Thyroid gland (tissue), 4 donors: Measurements from ENCODE around the gene MARVELD3.

Experiments used
- POLR2A ChIP-seq, 2 donors: fragments of 450-650 bp; IDR thresholded peaks; one replicate each; pipeline ENCODE4 v1.6.1; 2017; ENCODE audit warnings: antibody characterized with exemption in 2 of 2, mild to moderate bottlenecking in 2 of 2, moderate library complexity in 1 of 2
- TF ChIP-seq, protein P1 (sequence below), 6 experiments: fragments of 200-600 bp in 3 of 6; fragments of 450-650 bp in 3 of 6; sonication (generic) in 3 of 6; IDR thresholded peaks; one replicate each; pipeline ENCODE4 v1.5.1; 2016 to 2019; ENCODE audit warnings: antibody characterized with exemption in 6 of 6, mild to moderate bottlenecking in 2 of 6, inconsistent platforms in 1 of 6, moderate library complexity in 1 of 6

DNA sequence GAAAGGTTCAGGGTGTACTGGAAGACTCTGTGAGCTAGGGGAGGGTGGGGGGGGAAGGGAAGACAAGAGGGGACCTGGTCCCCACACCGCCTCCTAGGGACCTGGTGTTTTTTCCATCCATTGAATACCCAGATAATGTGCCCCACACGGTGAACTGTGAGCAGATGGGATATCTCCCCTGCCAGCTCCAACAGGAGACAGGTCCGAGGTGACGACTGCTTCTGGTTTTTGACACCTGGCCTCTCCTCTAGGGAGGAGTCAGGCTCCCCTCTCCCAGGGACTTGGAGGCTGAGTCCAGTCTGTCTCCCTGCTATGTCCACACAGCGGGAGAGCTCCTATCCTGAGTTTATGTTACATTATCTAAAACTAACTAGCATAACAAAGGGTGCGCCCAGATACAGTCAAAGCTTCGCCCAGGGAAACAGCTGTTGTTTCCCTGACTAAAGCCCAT is 1.8 kb downstream of the MARVELD3 start:
- TF ChIP-seq, protein P1, sequence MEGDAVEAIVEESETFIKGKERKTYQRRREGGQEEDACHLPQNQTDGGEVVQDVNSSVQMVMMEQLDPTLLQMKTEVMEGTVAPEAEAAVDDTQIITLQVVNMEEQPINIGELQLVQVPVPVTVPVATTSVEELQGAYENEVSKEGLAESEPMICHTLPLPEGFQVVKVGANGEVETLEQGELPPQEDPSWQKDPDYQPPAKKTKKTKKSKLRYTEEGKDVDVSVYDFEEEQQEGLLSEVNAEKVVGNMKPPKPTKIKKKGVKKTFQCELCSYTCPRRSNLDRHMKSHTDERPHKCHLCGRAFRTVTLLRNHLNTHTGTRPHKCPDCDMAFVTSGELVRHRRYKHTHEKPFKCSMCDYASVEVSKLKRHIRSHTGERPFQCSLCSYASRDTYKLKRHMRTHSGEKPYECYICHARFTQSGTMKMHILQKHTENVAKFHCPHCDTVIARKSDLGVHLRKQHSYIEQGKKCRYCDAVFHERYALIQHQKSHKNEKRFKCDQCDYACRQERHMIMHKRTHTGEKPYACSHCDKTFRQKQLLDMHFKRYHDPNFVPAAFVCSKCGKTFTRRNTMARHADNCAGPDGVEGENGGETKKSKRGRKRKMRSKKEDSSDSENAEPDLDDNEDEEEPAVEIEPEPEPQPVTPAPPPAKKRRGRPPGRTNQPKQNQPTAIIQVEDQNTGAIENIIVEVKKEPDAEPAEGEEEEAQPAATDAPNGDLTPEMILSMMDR (IDR thresholded peaks at IDR 0.05): no peak
- no peak for TF ChIP-seq POLR2A (IDR thresholded peaks at IDR 0.05)
